Measurements from ENCODE around the gene KCNH5.

KCNH5 gene

GRCh38 chr14:63045234-63045611 lies at the start of gene KCNH5:
KCNH5 (minus strand) TSS chr14:63045458; CDS start chr14:63045186, 272 bp downstream.
- no peak for TF ChIP-seq JUND (IDR thresholded peaks at IDR 0.05; ENCODE audit: low read depth)
- DNase-seq (ENCODE audit: low read depth in 1 of 2, low spot score in 1 of 2), result no peak
- in situ Hi-C loops (cut with HindIII; ENCODE audit: low pct_unique_long_range_greater_than_20kb, low sequenced_read_pairs), result no loop called here

- in situ Hi-C loops (cut with HindIII; ENCODE audit: low pct_unique_long_range_greater_than_20kb, low sequenced_read_pairs), result no loop called here
- no peak for DNase-seq (ENCODE audit: low read depth in 1 of 2, low spot score in 1 of 2)
- no peak for TF ChIP-seq JUND (IDR thresholded peaks at IDR 0.05; ENCODE audit: low read depth)
Observed at GRCh38 chr14:63091394-63091996, 46.2 kb upstream of the KCNH5 start.

- TF ChIP-seq JUND (IDR thresholded peaks at IDR 0.05; ENCODE audit: low read depth), result no peak
- no peak for DNase-seq (ENCODE audit: low read depth in 1 of 2, low spot score in 1 of 2)
- in situ Hi-C loops (cut with HindIII; ENCODE audit: low pct_unique_long_range_greater_than_20kb, low sequenced_read_pairs), result no loop called here
Observed at GRCh38 chr14:63088865-63089264, 43.6 kb upstream of the KCNH5 start.

GRCh38 chr14:63078569-63078968 lies 33.3 kb upstream of the KCNH5 start:
- no peak for TF ChIP-seq JUND (IDR thresholded peaks at IDR 0.05; ENCODE audit: low read depth)
- DNase-seq (ENCODE audit: low read depth in 1 of 2, low spot score in 1 of 2), result no peak
- in situ Hi-C loops (cut with HindIII; ENCODE audit: low pct_unique_long_range_greater_than_20kb, low sequenced_read_pairs), result no loop called here

GRCh38 chr14:63076488-63076887 lies 31.2 kb upstream of the KCNH5 start:
- DNase-seq (ENCODE audit: low read depth in 1 of 2, low spot score in 1 of 2), result no peak
- in situ Hi-C loops (cut with HindIII; ENCODE audit: low pct_unique_long_range_greater_than_20kb, low sequenced_read_pairs), result no loop called here
- no peak for TF ChIP-seq JUND (IDR thresholded peaks at IDR 0.05; ENCODE audit: low read depth)

GRCh38 chr14:63055631-63056030 lies 10.4 kb upstream of the KCNH5 start:
- in situ Hi-C loops (cut with HindIII; ENCODE audit: low pct_unique_long_range_greater_than_20kb, low sequenced_read_pairs), result no loop called here
- no peak for DNase-seq (ENCODE audit: low read depth in 1 of 2, low spot score in 1 of 2)
- TF ChIP-seq JUND (IDR thresholded peaks at IDR 0.05; ENCODE audit: low read depth), result no peak

GRCh38 chr14:63051992-63052391 lies 6.7 kb upstream of the KCNH5 start:
- TF ChIP-seq JUND (IDR thresholded peaks at IDR 0.05; ENCODE audit: low read depth), result no peak
- no peak for DNase-seq (ENCODE audit: low read depth in 1 of 2, low spot score in 1 of 2)
- in situ Hi-C loops (cut with HindIII; ENCODE audit: low pct_unique_long_range_greater_than_20kb, low sequenced_read_pairs), result no loop called here

GRCh38 chr14:63051301-63051700 lies 6.0 kb upstream of the KCNH5 start:
- in situ Hi-C loops (cut with HindIII; ENCODE audit: low pct_unique_long_range_greater_than_20kb, low sequenced_read_pairs), result no loop called here
- no peak for DNase-seq (ENCODE audit: low read depth in 1 of 2, low spot score in 1 of 2)
- TF ChIP-seq JUND (IDR thresholded peaks at IDR 0.05; ENCODE audit: low read depth), result no peak

- no peak for DNase-seq (ENCODE audit: low read depth in 1 of 2, low spot score in 1 of 2)
- no peak for TF ChIP-seq JUND (IDR thresholded peaks at IDR 0.05; ENCODE audit: low read depth)
- in situ Hi-C loops (cut with HindIII; ENCODE audit: low pct_unique_long_range_greater_than_20kb, low sequenced_read_pairs), result no loop called here
Observed at GRCh38 chr14:63050694-63051093, 5.4 kb upstream of the KCNH5 start.

- no peak for TF ChIP-seq JUND (IDR thresholded peaks at IDR 0.05; ENCODE audit: low read depth)
- in situ Hi-C loops (cut with HindIII; ENCODE audit: low pct_unique_long_range_greater_than_20kb, low sequenced_read_pairs), result no loop called here
- no peak for DNase-seq (ENCODE audit: low read depth in 1 of 2, low spot score in 1 of 2)
Observed at GRCh38 chr14:63046339-63047268, 1.3 kb upstream of the KCNH5 start.

GRCh38 chr14:63045612-63046320 lies 508 bp upstream of the KCNH5 start:
- DNase-seq (ENCODE audit: low read depth in 1 of 2, low spot score in 1 of 2), result no peak
- in situ Hi-C loops (cut with HindIII; ENCODE audit: low pct_unique_long_range_greater_than_20kb, low sequenced_read_pairs), result no loop called here
- TF ChIP-seq JUND (IDR thresholded peaks at IDR 0.05; ENCODE audit: low read depth), result no peak

GRCh38 chr14:63039866-63040265 lies 5.4 kb downstream of the KCNH5 start:
- DNase-seq (ENCODE audit: low read depth in 1 of 2, low spot score in 1 of 2), result peak; percentile 54 to 65
- TF ChIP-seq JUND (IDR thresholded peaks at IDR 0.05; ENCODE audit: low read depth), result no peak
- in situ Hi-C loops (cut with HindIII; ENCODE audit: low pct_unique_long_range_greater_than_20kb, low sequenced_read_pairs), result no loop called here

- in situ Hi-C loops (cut with HindIII; ENCODE audit: low pct_unique_long_range_greater_than_20kb, low sequenced_read_pairs), result no loop called here
- no peak for DNase-seq (ENCODE audit: low read depth in 1 of 2, low spot score in 1 of 2)
Observed at GRCh38 chr14:63032641-63033040, 12.6 kb downstream of the KCNH5 start.

More at GRCh38 chr14:63032641-63033040, 12.6 kb downstream of the KCNH5 start:
- TF ChIP-seq JUND (IDR thresholded peaks at IDR 0.05; ENCODE audit: low read depth), result no peak
